22Rv1 (cell line): Measurements from ENCODE around the gene NKX6-2.

ENCODE experiments used
- CTCF ChIP-seq: fragments of 450-650 bp; IDR thresholded peaks from 2 replicates; pipeline ENCODE4 v1.5.1; 2017; ENCODE audit warnings: mild to moderate bottlenecking
- ZFX ChIP-seq: fragments of 450-650 bp; IDR thresholded peaks from 2 replicates; pipeline ENCODE4 v1.6.1; 2017; ENCODE audit warnings: antibody characterized with exemption, borderline replicate concordance

- TF ChIP-seq CTCF (no peak), ZFX (no peak)
These were observed 41.9 kb downstream of the NKX6-2 start for GRCh38 chr10:132743925-132744490.
